HUES64 (cell line): ENCODE data around the gene PEAK1.
A peak's percentile ranks its signal among the peaks of the same experiment; 100 is the strongest.

Source experiments
- H3K27ac ChIP-seq: 2 replicates; pipeline ENCODE4 v1.7.0; 2013; ENCODE audit warnings: low read depth, low read length, inconsistent platforms
- H3K27me3 ChIP-seq: 2 replicates; pipeline ENCODE4 v1.6.1; 2013; ENCODE audit warnings: mild to moderate bottlenecking, low read length; ENCODE audit not compliant: insufficient read depth
- H3K36me3 ChIP-seq: 2 replicates; pipeline ENCODE4 v1.6.1; 2013; ENCODE audit warnings: mild to moderate bottlenecking, low read length; ENCODE audit not compliant: insufficient read depth
- H3K4me1 ChIP-seq: 2 replicates; pipeline ENCODE4 v1.6.1; 2013; ENCODE audit warnings: mild to moderate bottlenecking, low read length, moderate library complexity; ENCODE audit not compliant: insufficient read depth
- H3K4me3 ChIP-seq: 2 replicates; pipeline ENCODE4 v1.5.1; 2013; ENCODE audit warnings: mild to moderate bottlenecking, low read length, moderate library complexity
- H3K9ac ChIP-seq: 2 replicates; pipeline ENCODE4 v1.6.1; 2013; ENCODE audit warnings: mild to moderate bottlenecking, low read depth, low read length
- H3K9me3 ChIP-seq: 2 replicates; pipeline ENCODE4 v1.6.1; 2013; ENCODE audit warnings: low read depth, low read length; ENCODE audit not compliant: insufficient read depth
- WGBS: fragments of 150-250, 120-280 bp; methylation state at CpG from one replicate; pipeline ENCODE4 v1.1.7; 2013; ENCODE audit warnings: missing lambda C conversion rate; 5-methylcytosine and 5-hydroxymethylcytosine counted together

The PEAK1 gene

GRCh38 chr15:77069521-77070121 lies 350.3 kb downstream of the PEAK1 start:
- H3K27ac ChIP-seq, result no peak overlapping the region
- peaks cover 7% of the 10 kb centered on the region; the same call in 1 of the 2 replicates for H3K36me3 ChIP-seq
- H3K27me3 ChIP-seq, result peaks cover 7% of the 10 kb centered on the region
- H3K9me3 ChIP-seq, result no peaks in the 10 kb centered on the region
- 58% methylated on average over 13 of the region's 13 CpGs for WGBS
- H3K4me3 ChIP-seq, result peak overlapping the region; percentile 92
- H3K9ac ChIP-seq, result peak overlapping the region; percentile 95; the same call in 1 of the 2 replicates
- peaks cover 15% of the 10 kb centered on the region for H3K4me1 ChIP-seq

- Histone ChIP-seq H3K9ac (no peak overlapping the region), H3K9me3 (no peaks in the 10 kb centered on the region), H3K27ac (no peak overlapping the region), H3K27me3 (peaks cover 7% of the 10 kb centered on the region), H3K36me3 (peaks cover 7% of the 10 kb centered on the region; the same call in 1 of the 2 replicates), H3K4me3 (no peak overlapping the region), H3K4me1 (peaks cover 25% of the 10 kb centered on the region)
- WGBS, result 98% methylated on average over 7 of the region's 7 CpGs
These were observed 351.3 kb downstream of the PEAK1 start for GRCh38 chr15:77068633-77069032.

- peaks cover 7% of the 10 kb centered on the region; the same call in 1 of the 2 replicates for H3K36me3 ChIP-seq
- WGBS, result 92% methylated on average over 3 of the region's 3 CpGs
- H3K4me1 ChIP-seq, result peaks cover 28% of the 10 kb centered on the region
- no peak overlapping the region for H3K27ac ChIP-seq
- H3K9me3 ChIP-seq, result no peaks in the 10 kb centered on the region
- no peak overlapping the region for H3K4me3 ChIP-seq
- peaks cover 7% of the 10 kb centered on the region for H3K27me3 ChIP-seq
- H3K9ac ChIP-seq, result no peak overlapping the region
These were observed 352.1 kb downstream of the PEAK1 start for GRCh38 chr15:77067691-77068367.

- Histone ChIP-seq H3K4me3 (no peak overlapping the region), H3K9me3 (no peaks in the 10 kb centered on the region), H3K36me3 (peaks cover 7% of the 10 kb centered on the region; the same call in 1 of the 2 replicates), H3K27ac (no peak overlapping the region), H3K27me3 (peaks cover 7% of the 10 kb centered on the region), H3K4me1 (peaks cover 28% of the 10 kb centered on the region), H3K9ac (no peak overlapping the region)
- WGBS, result 79% methylated on average over 3 of the region's 3 CpGs
These were observed 352.8 kb downstream of the PEAK1 start for GRCh38 chr15:77066971-77067690.

- peaks cover 26% of the 10 kb centered on the region for H3K4me1 ChIP-seq
- no peak overlapping the region for H3K4me3 ChIP-seq
- H3K9me3 ChIP-seq, result no peaks in the 10 kb centered on the region
- H3K27me3 ChIP-seq, result peaks cover 1% of the 10 kb centered on the region
- H3K9ac ChIP-seq, result no peak overlapping the region
- H3K27ac ChIP-seq, result no peak overlapping the region
- H3K36me3 ChIP-seq, result peaks cover 7% of the 10 kb centered on the region; the same call in 1 of the 2 replicates
- WGBS, result 80% methylated on average over 4 of the region's 6 CpGs
These were observed 355.2 kb downstream of the PEAK1 start for GRCh38 chr15:77064539-77065308.

GRCh38 chr15:77064063-77064462 lies 355.8 kb downstream of the PEAK1 start:
- H3K9me3 ChIP-seq, result no peaks in the 10 kb centered on the region
- H3K27me3 ChIP-seq, result no peaks in the 10 kb centered on the region
- peaks cover 5% of the 10 kb centered on the region; the same call in 1 of the 2 replicates for H3K36me3 ChIP-seq
- no peak overlapping the region for H3K4me3 ChIP-seq
- peaks cover 22% of the 10 kb centered on the region for H3K4me1 ChIP-seq
- 82% methylated on average over 1 of the region's 2 CpGs for WGBS
- no peak overlapping the region for H3K9ac ChIP-seq
- no peak overlapping the region for H3K27ac ChIP-seq

- Histone ChIP-seq H3K27me3 (no peaks in the 10 kb centered on the region), H3K9me3 (no peaks in the 10 kb centered on the region), H3K36me3 (no peaks in the 10 kb centered on the region), H3K27ac (no peak overlapping the region), H3K9ac (no peak overlapping the region), H3K4me3 (no peak overlapping the region), H3K4me1 (peaks cover 22% of the 10 kb centered on the region)
These were observed 356.7 kb downstream of the PEAK1 start for GRCh38 chr15:77063249-77063648.

- Histone ChIP-seq H3K36me3 (peaks cover 6% of the 10 kb centered on the region; the same call in 1 of the 2 replicates), H3K9ac (no peak overlapping the region), H3K4me3 (no peak overlapping the region), H3K27ac (no peak overlapping the region), H3K9me3 (no peaks in the 10 kb centered on the region), H3K27me3 (no peaks in the 10 kb centered on the region), H3K4me1 (peaks cover 30% of the 10 kb centered on the region)
These were observed 359.4 kb downstream of the PEAK1 start for GRCh38 chr15:77060546-77060945.

- Histone ChIP-seq H3K9ac (no peak overlapping the region), H3K27ac (no peak overlapping the region), H3K4me3 (no peak overlapping the region), H3K4me1 (peaks cover 30% of the 10 kb centered on the region), H3K36me3 (peaks cover 7% of the 10 kb centered on the region; the same call in 1 of the 2 replicates), H3K9me3 (no peaks in the 10 kb centered on the region), H3K27me3 (no peaks in the 10 kb centered on the region)
- 100% methylated on average over 2 of the region's 2 CpGs for WGBS
These were observed 360.0 kb downstream of the PEAK1 start for GRCh38 chr15:77059786-77060361.

- no peak overlapping the region for H3K27ac ChIP-seq
- peaks cover 24% of the 10 kb centered on the region for H3K4me1 ChIP-seq
- H3K27me3 ChIP-seq, result no peaks in the 10 kb centered on the region
- H3K4me3 ChIP-seq, result no peak overlapping the region
- no peak overlapping the region for H3K9ac ChIP-seq
- 96% methylated on average over 3 of the region's 4 CpGs for WGBS
- no peaks in the 10 kb centered on the region for H3K9me3 ChIP-seq
- H3K36me3 ChIP-seq, result peaks cover 12% of the 10 kb centered on the region; the same call in 1 of the 2 replicates
These were observed 361.4 kb downstream of the PEAK1 start for GRCh38 chr15:77058468-77058867.
